Ovary (tissue), 9 donors: ENCODE results near the gene STPG3. TPM values are rescaled to one million over a fixed set of nuclear protein-coding genes. Genes with fewer than 3 reads are reported as not detected.

Experiments used
- DNase-seq, 5 donors: peaks; one replicate each; pipeline ENCODE4 v3.0.0-alpha.2; 2019 to 2020
- H3K27ac ChIP-seq, 2 donors: fragments of 200-600 bp; one replicate each; pipeline versions ENCODE4 v1.5.1 to v1.8.0; 2019 to 2022
- H3K27me3 ChIP-seq: fragments of 200-600 bp; one replicate; pipeline ENCODE4 v1.8.0; 2022
- H3K36me3 ChIP-seq: fragments of 200-600 bp; sonication (generic); one replicate; pipeline ENCODE4 v1.5.1; 2019
- H3K4me1 ChIP-seq: one replicate; pipeline ENCODE4 v1.8.1; 2013; ENCODE audit warnings: mild to moderate bottlenecking, moderate library complexity; ENCODE audit not compliant: insufficient read depth
- H3K4me3 ChIP-seq: fragments of 200-600 bp; sonication (generic); one replicate; pipeline ENCODE4 v1.5.1; 2017
- H3K9me3 ChIP-seq, 2 donors: fragments of 200-600 bp in 1 of 2; sonication (generic) in 1 of 2; one replicate each; pipeline versions ENCODE4 v1.5.1 to v1.8.1; 2013 to 2019; ENCODE audit warnings: mild to moderate bottlenecking in 1 of 2, moderate library complexity in 1 of 2
- CTCF ChIP-seq, 3 donors: fragments of 450-650 bp in 2 of 3; fragments of 200-600 bp in 1 of 3; IDR thresholded peaks; one replicate each; pipeline versions ENCODE4 v1.5.1 to v1.8.0; 2016 to 2022; ENCODE audit warnings: antibody characterized with exemption in 3 of 3, mild to moderate bottlenecking in 1 of 3
- EP300 ChIP-seq: sonication (generic); formaldehyde crosslinking; IDR thresholded peaks from one replicate; pipeline ENCODE4 v1.6.1; 2017; ENCODE audit warnings: antibody characterized with exemption
- POLR2A ChIP-seq: fragments of 450-650 bp; IDR thresholded peaks from one replicate; pipeline ENCODE4 v1.6.1; 2017; ENCODE audit warnings: antibody characterized with exemption, mild to moderate bottlenecking, moderate library complexity
- WGBS, 3 donors: extraction: QIAGEN DNeasy Blood & Tissue Kit in 1 of 3; methylation state at CpG; one replicate each; pipeline versions ENCODE4 v1.1.5 to v1.1.7; 2013 to 2017; 5-methylcytosine and 5-hydroxymethylcytosine counted together
- intact Hi-C, 4 donors: fragments of 100-400 bp; cut with DNase I; formaldehyde crosslinking; loops; one replicate each; pipeline versions ENCODE4 v1.11.0 to v1.15.1; 2022 to 2023
- polyA plus RNA-seq, 2 donors: library from polyadenylated mRNA; stranded (reverse); fragments of 200-250 nt in 1 of 2; fragments of 350-450 nt in 1 of 2; fragmentation: Illumina TruSeq in 1 of 2; extraction: RNeasy Lipid Tissue Mini Kit (QIAGEN cat#74804) in 1 of 2; gene quantifications; one replicate each; pipeline ENCODE4 v1.2.3, GENCODE V29; 2013 to 2014
- total RNA-seq, 7 donors: library from RNA; depleted of rRNA in 2 of 7; stranded (reverse); fragments of >200 nt in 2 of 7; fragmentation: NEBNext Ultra II Directional in 3 of 7; extraction: Animal tissue kit (Norgen Biotek cat#: 25700) in 3 of 7; gene quantifications; one replicate each; pipeline versions ENCODE4 v1.1.0 to v1.2.4, GENCODE V29; 2016 to 2023
- donor health status: DM: no; HTN: no; CAD: no; lungs with moderate emphysema.
- donor health status: DM: no; HTN: no; CAD: no.
- donor health status: Bipolar disorder and iron deficiency.
- donor health status: DM: yes; HTN: yes; CAD: no.
- donor health status: DM: no; HTN: no; CAD: no.
- donor health status: DM: yes; HTN: yes; CAD: no.

STPG3 gene
- total and polyA plus RNA-seq, 9 donors = not detected

GRCh38 chr9:137224830-137225694 is 26.0 kb upstream of the STPG3 start, which contains the start of gene CYSRT1:
CYSRT1 (plus strand) TSS chr9:137225174; CDS start chr9:137225622, 448 bp downstream.
- no peak for DNase-seq
- peaks cover 6% of the 10 kb centered on the region for H3K4me1 ChIP-seq
- peaks cover 7% of the 10 kb centered on the region for H3K27me3 ChIP-seq
- no peak within 1 kb of the TSS for H3K27ac ChIP-seq
- TF ChIP-seq POLR2A (no peak), CTCF (IDR thresholded peaks at IDR 0.05) (no peak), EP300 (no peak)
- 41 to 54% (median 46%) methylated on average over 22 to 23 of the region's 23 CpGs for WGBS, 3 donors
- intact Hi-C loops = loop anchor here in 3 of 4 donors (5.0 to 10.0 kb wide), 3 partner anchors 98 to 440 kb away; no protein-coding TSS in a partner anchor
- no peaks in the 10 kb centered on the region for H3K9me3 ChIP-seq
- peak within 1 kb of the TSS; percentile 50 for H3K4me3 ChIP-seq
- no peaks in the 10 kb centered on the region for H3K36me3 ChIP-seq

- 73 to 79% (median 74%) methylated on average over 18 to 21 of the region's 21 CpGs for WGBS, 3 donors
- intact Hi-C loops = loop anchor here in 3 of 4 donors (5.0 to 10.0 kb wide), 3 partner anchors 99 to 441 kb away; no protein-coding TSS in a partner anchor
- DNase-seq = no peak
- peaks cover 11% of the 10 kb centered on the region for H3K27me3 ChIP-seq
- no peaks in the 10 kb centered on the region for H3K9me3 ChIP-seq
- no peak overlapping the region for H3K27ac ChIP-seq
- H3K36me3 ChIP-seq = no peaks in the 10 kb centered on the region
- H3K4me1 ChIP-seq = peaks cover 6% of the 10 kb centered on the region
- TF ChIP-seq CTCF (IDR thresholded peaks at IDR 0.05) (no peak), EP300 (no peak), POLR2A (no peak)
- H3K4me3 ChIP-seq = no peak overlapping the region
These were observed 25.3 kb upstream of the STPG3 start for GRCh38 chr9:137225699-137226331.

GRCh38 chr9:137226338-137227053 is 24.6 kb upstream of the STPG3 start:
- DNase-seq = no peak
- 55 to 65% (median 61%) methylated on average over 18 of the region's 18 CpGs for WGBS, 3 donors
- no peak overlapping the region for H3K27ac ChIP-seq
- no peak overlapping the region for H3K4me3 ChIP-seq
- TF ChIP-seq POLR2A = no peak
- TF ChIP-seq CTCF (IDR thresholded peaks at IDR 0.05) = no peak
- no peak for TF ChIP-seq EP300
- H3K9me3 ChIP-seq = no peaks in the 10 kb centered on the region
- H3K36me3 ChIP-seq = no peaks in the 10 kb centered on the region
- peaks cover 6% of the 10 kb centered on the region for H3K4me1 ChIP-seq
- intact Hi-C loops = loop anchor here in 3 of 4 donors (5.0 to 10.0 kb wide), 3 partner anchors 99 to 442 kb away; no protein-coding TSS in a partner anchor
- H3K27me3 ChIP-seq = peaks cover 12% of the 10 kb centered on the region
